Esophagus squamous epithelium (tissue), 4 donors: ENCODE measurements around the gene KRIT1.

Source experiments
- POLR2A ChIP-seq, 4 donors: fragments of 450-650 bp; IDR thresholded peaks; one replicate each; pipeline ENCODE4 v1.6.1; 2017; ENCODE audit warnings: antibody characterized with exemption in 4 of 4, mild to moderate bottlenecking in 4 of 4, moderate library complexity in 3 of 4
- TF ChIP-seq, protein P1 (sequence below), 6 experiments: fragments of 450-650 bp in 4 of 6; fragments of 200-600 bp in 2 of 6; sonication (generic) in 2 of 6; IDR thresholded peaks; one replicate each; pipeline ENCODE4 v1.5.1; 2016 to 2019; ENCODE audit warnings: antibody characterized with exemption in 6 of 6, mild to moderate bottlenecking in 4 of 6, moderate library complexity in 4 of 6

DNA sequence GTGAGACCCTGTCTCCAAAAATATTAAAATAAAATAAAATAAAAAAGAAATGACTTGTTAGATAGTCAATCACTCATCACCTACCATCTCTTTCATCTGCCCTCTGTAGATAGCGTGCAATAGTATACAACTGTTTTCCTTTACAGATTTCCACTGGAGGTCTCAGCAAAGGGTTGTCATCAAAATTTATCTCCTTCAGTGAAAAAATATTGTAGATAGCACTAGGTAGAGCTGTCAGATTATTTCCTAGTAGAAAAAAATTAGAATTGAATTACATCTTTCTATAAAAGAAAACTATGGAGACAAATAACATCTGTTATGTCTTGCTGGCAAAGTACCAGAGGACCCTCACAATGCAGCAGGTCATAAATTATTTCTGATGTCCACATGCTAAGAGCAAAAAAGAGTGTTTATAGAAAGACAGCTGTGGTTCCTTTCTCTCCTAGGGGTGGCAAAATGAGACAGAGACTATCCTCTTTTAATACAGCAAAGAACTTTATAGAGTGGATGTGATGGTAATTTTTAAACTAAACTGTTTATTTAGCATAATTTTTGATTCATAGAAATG is 95.2 kb downstream of the KRIT1 start:
- no peak for TF ChIP-seq POLR2A (IDR thresholded peaks at IDR 0.05)
- TF ChIP-seq, protein P1, sequence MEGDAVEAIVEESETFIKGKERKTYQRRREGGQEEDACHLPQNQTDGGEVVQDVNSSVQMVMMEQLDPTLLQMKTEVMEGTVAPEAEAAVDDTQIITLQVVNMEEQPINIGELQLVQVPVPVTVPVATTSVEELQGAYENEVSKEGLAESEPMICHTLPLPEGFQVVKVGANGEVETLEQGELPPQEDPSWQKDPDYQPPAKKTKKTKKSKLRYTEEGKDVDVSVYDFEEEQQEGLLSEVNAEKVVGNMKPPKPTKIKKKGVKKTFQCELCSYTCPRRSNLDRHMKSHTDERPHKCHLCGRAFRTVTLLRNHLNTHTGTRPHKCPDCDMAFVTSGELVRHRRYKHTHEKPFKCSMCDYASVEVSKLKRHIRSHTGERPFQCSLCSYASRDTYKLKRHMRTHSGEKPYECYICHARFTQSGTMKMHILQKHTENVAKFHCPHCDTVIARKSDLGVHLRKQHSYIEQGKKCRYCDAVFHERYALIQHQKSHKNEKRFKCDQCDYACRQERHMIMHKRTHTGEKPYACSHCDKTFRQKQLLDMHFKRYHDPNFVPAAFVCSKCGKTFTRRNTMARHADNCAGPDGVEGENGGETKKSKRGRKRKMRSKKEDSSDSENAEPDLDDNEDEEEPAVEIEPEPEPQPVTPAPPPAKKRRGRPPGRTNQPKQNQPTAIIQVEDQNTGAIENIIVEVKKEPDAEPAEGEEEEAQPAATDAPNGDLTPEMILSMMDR (IDR thresholded peaks at IDR 0.05), result no peak
